Measurements from ENCODE around the gene NXN.

GRCh38 chr17:794876-795275, 184.7 kb downstream of the NXN start:
- TF ChIP-seq CTCF (IDR thresholded peaks at IDR 0.05) (peak; percentile 77 to 94 (median 85)), POLR2A (IDR thresholded peaks at IDR 0.05) (no peak)

Data from tibial nerve (tissue), 3 donors.